Endothelial cell of umbilical vein (primary cell): ENCODE results near the gene URI1. TPM values are rescaled to one million over a fixed set of nuclear protein-coding genes. Genes with fewer than 3 reads are reported as not detected.

Experiments used
- Bru-seq: library from RNA; stranded (reverse); fragments of 400-500 nt; gene quantifications from one replicate; lab custom pipeline; 2021; lab: Mats Ljungman, UMichigan
- BruChase-seq, 2 experiments: library from RNA; stranded (reverse); fragments of 400-500 nt; gene quantifications; one replicate each; lab custom pipeline; 2021; lab: Mats Ljungman, UMichigan
- BruUV-seq: library from RNA; stranded (reverse); fragments of 400-500 nt; replicated peaks from 2 replicates; lab custom pipeline; 2021; lab: Mats Ljungman, UMichigan
- CTCF ChIA-PET: fragments of 300-600, 350-600 bp; sonication (Branson Sonifier 250); formaldehyde crosslinking; loops from one replicate; lab custom pipeline; 2021; ENCODE audit warnings: antibody characterized with exemption, inconsistent platforms; lab: Charles Lee
- POLR2A ChIA-PET: fragments of 300-600, 350-600 bp; sonication (Branson Sonifier 250); formaldehyde crosslinking; loops from one replicate; lab custom pipeline; 2021; ENCODE audit warnings: antibody characterized with exemption, inconsistent platforms; lab: Charles Lee
- DNase-seq: peaks from one replicate; pipeline ENCODE4 v3.0.0-alpha.2; 2011; ENCODE audit warnings: low read depth, low spot score
- FAIRE-seq: peaks from 2 replicates; lab custom pipeline; 2011; peaks lifted over from hg19 to GRCh38; lab: Jason Lieb, UNC
- H2AFZ ChIP-seq: 2 replicates; pipeline ENCODE4 v1.6.0; 2012; ENCODE audit warnings: low read depth, low read length, control low read depth, inconsistent platforms
- H3K27ac ChIP-seq: 2 replicates; pipeline ENCODE4 v1.5.1; 2011; ENCODE audit warnings: low read depth, mild to moderate bottlenecking, control low read depth, low read length, moderate library complexity; ENCODE audit not compliant: insufficient read depth
- H3K27me3 ChIP-seq, 2 experiments: 2 replicates each; pipeline versions ENCODE4 v1.6.0 to v1.6.1; 2011; ENCODE audit warnings: low read length in 2 of 2, mixed read lengths in 1 of 2; ENCODE audit not compliant: control insufficient read depth in 2 of 2, insufficient read depth in 2 of 2
- H3K36me3 ChIP-seq, 2 experiments: 2 replicates in 1 of 2; 3 replicates in 1 of 2; pipeline ENCODE4 v1.5.1; 2011; ENCODE audit warnings: low read length in 2 of 2, mild to moderate bottlenecking in 1 of 2, moderate library complexity in 1 of 2; ENCODE audit not compliant: control insufficient read depth in 2 of 2, insufficient read depth in 2 of 2; ENCODE audit errors: extremely low read depth in 1 of 2
- H3K4me1 ChIP-seq: 3 replicates; pipeline ENCODE4 v1.5.1; 2011; ENCODE audit warnings: mild to moderate bottlenecking, low read length; ENCODE audit not compliant: control insufficient read depth, insufficient read depth; ENCODE audit errors: extremely low read depth
- H3K4me2 ChIP-seq: 2 replicates; pipeline ENCODE4 v1.6.1; 2011; ENCODE audit warnings: low read length, control low read depth, mixed read lengths; ENCODE audit not compliant: insufficient read depth
- H3K4me3 ChIP-seq, 3 experiments: fragments of 200-600 bp in 1 of 3; sonication (generic), shearing (Covaris generic) in 1 of 3; replicated peaks in 1 of 3; 2 replicates each; pipeline ENCODE4 v1.5.1; 2011 to 2016; ENCODE audit warnings: control low read depth in 3 of 3, low read length in 3 of 3, mild to moderate bottlenecking in 2 of 3, inconsistent platforms in 1 of 3, low read depth in 1 of 3, moderate library complexity in 1 of 3; ENCODE audit not compliant: insufficient read depth in 1 of 3
- H3K79me2 ChIP-seq: 2 replicates; pipeline ENCODE4 v1.6.0; 2012; ENCODE audit warnings: low read length, inconsistent platforms; ENCODE audit not compliant: control insufficient read depth, insufficient read depth
- H3K9ac ChIP-seq: replicated peaks from 2 replicates; pipeline ENCODE3; 2011; ENCODE audit warnings: low read length, control low read depth; ENCODE audit not compliant: insufficient read depth; ENCODE audit errors: extremely low read depth
- H3K9me1 ChIP-seq: replicated peaks from 3 replicates; pipeline ENCODE4 v1.6.0; 2011; ENCODE audit warnings: mild to moderate bottlenecking, low read length; ENCODE audit not compliant: control insufficient read depth, insufficient read depth; ENCODE audit errors: extremely low read depth
- H3K9me3 ChIP-seq: replicated peaks from 2 replicates; pipeline ENCODE4 v1.5.1; 2012; ENCODE audit warnings: low read length, inconsistent platforms; ENCODE audit not compliant: control insufficient read depth, insufficient read depth
- H4K20me1 ChIP-seq: replicated peaks from 2 replicates; pipeline ENCODE3; 2011; ENCODE audit warnings: mild to moderate bottlenecking, low read length; ENCODE audit not compliant: control insufficient read depth, insufficient read depth; ENCODE audit errors: extremely low read depth
- CTCF ChIP-seq, 2 donors: IDR thresholded peaks; 1 replicate in 1 of 2; 2 replicates in 1 of 2; pipeline ENCODE4 v1.5.1; 2011; ENCODE audit warnings: low read length in 2 of 2, mild to moderate bottlenecking in 2 of 2, moderate library complexity in 2 of 2, control low read depth in 1 of 2, inconsistent platforms in 1 of 2, low read depth in 1 of 2; ENCODE audit not compliant: insufficient read depth in 1 of 2; ENCODE audit errors: extremely low read depth in 1 of 2
- EZH2 ChIP-seq: IDR thresholded peaks from 2 replicates; pipeline ENCODE4 v1.6.1; 2012; ENCODE audit warnings: borderline replicate concordance, low read depth, mild to moderate bottlenecking, moderate library complexity, low read length, inconsistent platforms; ENCODE audit not compliant: severe bottlenecking
- FOS ChIP-seq: IDR thresholded peaks from 2 replicates; pipeline ENCODE4 v1.6.1; 2011; ENCODE audit warnings: mild to moderate bottlenecking, low read length, moderate library complexity, borderline replicate concordance; ENCODE audit not compliant: insufficient read depth
- GATA2 ChIP-seq: IDR thresholded peaks from 2 replicates; pipeline ENCODE4 v1.7.0; 2011; ENCODE audit warnings: low read depth, mild to moderate bottlenecking, moderate library complexity, mixed read lengths, low read length; ENCODE audit not compliant: insufficient read length, insufficient read depth
- JUN ChIP-seq: IDR thresholded peaks from 2 replicates; pipeline ENCODE4 v1.6.1; 2011; ENCODE audit warnings: borderline replicate concordance, low read depth; ENCODE audit not compliant: insufficient read length, insufficient read depth
- MAX ChIP-seq: IDR thresholded peaks from 2 replicates; pipeline ENCODE4 v1.6.1; 2011; ENCODE audit not compliant: insufficient read depth, insufficient read length
- MYC ChIP-seq: IDR thresholded peaks from one replicate; pipeline ENCODE4 v1.6.1; 2011; ENCODE audit warnings: mild to moderate bottlenecking, low read depth, low read length
- POLR2A ChIP-seq: IDR thresholded peaks from 2 replicates; pipeline ENCODE4 v1.6.1; 2012; ENCODE audit warnings: low read depth, mild to moderate bottlenecking, control low read depth, low read length
- POLR2AphosphoS5 ChIP-seq: IDR thresholded peaks from 2 replicates; pipeline ENCODE4 v1.6.1; 2012; ENCODE audit warnings: low read depth, mild to moderate bottlenecking, control low read depth, low read length, moderate library complexity; ENCODE audit not compliant: insufficient read depth
- dilution Hi-C: fragments of 300-500 bp; cut with MboI; formaldehyde crosslinking; loops from one replicate; pipeline ENCODE4 v1.15.0; 2019; ENCODE audit warnings: low sequenced_read_pairs; ENCODE audit not compliant: extremely low pct_ligation_motif_present
- intact Hi-C: fragments of 100-400 bp; cut with micrococcal nuclease; formaldehyde crosslinking; loops from one replicate; pipeline ENCODE4 v1.10.0; 2022
- long read RNA-seq: library from polyadenylated mRNA; stranded (forward); transcript quantifications from one replicate; pipeline ENCODE4 v2.0.0, GENCODE V29; 2021
- polyA minus RNA-seq, 3 experiments: library from RNA; depleted of rRNA, polyadenylated mRNA; stranded (reverse); fragments of >200 nt; gene quantifications; 1 replicate in 1 of 3; 2 replicates in 2 of 3; pipeline ENCODE4 v1.2.3, GENCODE V29; 2011
- polyA plus RNA-seq, 4 experiments: library from polyadenylated mRNA; depleted of rRNA in 3 of 4; stranded (reverse) in 3 of 4; unstranded in 1 of 4; fragments of >200 nt; gene quantifications; 2 replicates each; pipeline versions ENCODE4 v1.2.1 to v1.2.3, GENCODE V29; 2011 to 2012; ENCODE audit warnings: missing spikeins in 1 of 4
- total RNA-seq: library from RNA; stranded (reverse); gene quantifications from 2 replicates; pipeline ENCODE4 v1.2.3, GENCODE V29; 2021

The URI1 gene
- 26.3 and 28.9 TPM in 2 replicates for total RNA-seq
- polyA plus RNA-seq, result 9.2 and 12.8 TPM in 2 replicates
- polyA plus RNA-seq (2011; cell fraction: cytosol; rRNA removed), result 18.6 and 20.8 TPM in 2 replicates
- polyA plus RNA-seq (2011; cell fraction: nucleus; rRNA removed), result 20.8 and 33.2 TPM in 2 replicates
- 38.1 and 43.6 TPM in 2 replicates for polyA plus RNA-seq (2012)
- 33.9 and 41.4 TPM in 2 replicates for polyA minus RNA-seq
- 27.1 TPM for polyA minus RNA-seq (2011; cell fraction: cytosol; rRNA and poly(A)+ RNA removed)
- 35.6 and 40.4 TPM in 2 replicates for polyA minus RNA-seq (2011; cell fraction: nucleus; rRNA and poly(A)+ RNA removed)
- Bru-seq, nascent RNA, result percentile 78 among the genes with signal in this experiment
- BruChase-seq, experiment 1, labeled RNA remaining after a 6-hour chase, result percentile 68 among the genes with signal in this experiment
- BruChase-seq, experiment 2, labeled RNA remaining after a 2-hour chase, result percentile 71 among the genes with signal in this experiment
- long read RNA-seq, transcript URI1-202 (11 exons, 3,444 nt), result major isoform, 34 of 65 reads
- long read RNA-seq, transcript URI1-206 (10 exons, 2,495 nt), result minor isoform, 12 of 65 reads
- long read RNA-seq, partial matches to known transcripts, result 5 of 65 reads
- long read RNA-seq, other reads (novel, unspliced or antisense), result 14 of 65 reads

- Histone ChIP-seq H3K4me3 (peak within 1 kb of the TSS; percentile 81 to 99 (median 93)), H3K27me3 (peaks cover 0 to 4% of the 10 kb centered on the region in 2 experiments), H4K20me1 (no peaks in the 10 kb centered on the region), H3K9ac (peak within 1 kb of the TSS; percentile 73), H3K9me1 (no peaks in the 10 kb centered on the region), H3K27ac (no peak within 1 kb of the TSS), H3K79me2 (peaks cover 41% of the 10 kb centered on the region), H3K4me1 (peaks cover 10% of the 10 kb centered on the region), H2AFZ (peak within 1 kb of the TSS; percentile 91), H3K4me2 (peak within 1 kb of the TSS; percentile 77), H3K9me3 (no peaks in the 10 kb centered on the region), H3K36me3 (no peaks in the 10 kb centered on the region)
- CTCF ChIA-PET, result interaction anchor here (0.8 to 2.7 kb wide), 8 partner anchors 14 to 332 kb away, joined by 3 to 11 read pairs (median 4); no protein-coding TSS in a partner anchor
- DNase-seq (peak; percentile 80), FAIRE-seq (peak; percentile 80)
- intact Hi-C loops (loop anchor here (2.0 kb wide), 2 partner anchors 17 to 97 kb away; no protein-coding TSS in a partner anchor), dilution Hi-C loops (no loop called here)
- POLR2A ChIA-PET, result no interaction called here
- no TSS peak for BruUV-seq
- TF ChIP-seq MYC, result peak; percentile 47
- TF ChIP-seq EZH2, result no peak
- no peak for TF ChIP-seq CTCF (IDR thresholded peaks at IDR 0.05; ENCODE audit: extremely low read depth in 1 of 2, insufficient read depth in 1 of 2, low read depth in 1 of 2, low read length in 2 of 2)
- TF ChIP-seq FOS, result no peak
- TF ChIP-seq JUN, result no peak
- no peak for TF ChIP-seq GATA2
- peak; percentile 68 for TF ChIP-seq MAX
- TF ChIP-seq POLR2AphosphoS5, result peak; percentile 69
- TF ChIP-seq POLR2A, result peak; percentile 60
These were observed at the start of gene URI1 for GRCh38 chr19:29941828-29942403. Gene URI1, plus strand, starts transcription at chr19:29942239. Its CDS starts 309 bp downstream, at chr19:29942548.
